HepG2 (cell line): ENCODE measurements around the gene KIF6. TPM values are rescaled to one million over a fixed set of nuclear protein-coding genes. Genes with fewer than 3 reads are reported as not detected.

Source experiments
- ATAC-seq: fragments of 200-7000 bp; cut with Tn5 transposase; 3 replicates; pipeline ENCODE4 v1.9.1; 2020; ENCODE audit warnings: mild to moderate bottlenecking, moderate library complexity
- BruUV-seq: library from RNA; stranded (reverse); fragments of 400-500 nt; replicated peaks from 2 replicates; lab custom pipeline; 2021; lab: Mats Ljungman, UMichigan
- CTCF ChIA-PET: fragments of 300-600 bp; formaldehyde crosslinking; extraction: SDS; loops from one replicate; lab custom pipeline; 2021; ENCODE audit warnings: low total read pairs, inconsistent platforms, low intra/inter-chr PET ratio; lab: Yijun Ruan, JAX
- POLR2A ChIA-PET: fragments of 350-600 bp; sonication (Branson Sonifier 250); formaldehyde crosslinking; loops from one replicate; lab custom pipeline; 2020; ENCODE audit warnings: antibody characterized with exemption, inconsistent platforms; lab: Yijun Ruan, JAX
- DNase-seq: peaks from one replicate; pipeline ENCODE4 v3.0.0-alpha.2; 2015; ENCODE audit warnings: low spot score
- FAIRE-seq: peaks from 3 replicates; lab custom pipeline; 2011; peaks lifted over from hg19 to GRCh38; lab: Jason Lieb, UNC
- H2AFZ ChIP-seq: one replicate; pipeline ENCODE4 v1.6.1; 2011; ENCODE audit warnings: low read length, inconsistent platforms
- H3K27ac ChIP-seq: fragments of 300-600 bp; 3 replicates; pipeline ENCODE4 v1.8.0; 2011; ENCODE audit warnings: mixed run types, mild to moderate bottlenecking, mixed read lengths, low read length, inconsistent platforms; ENCODE audit not compliant: insufficient read depth; ENCODE audit errors: extremely low read length
- H3K27me3 ChIP-seq, 2 experiments: fragments of 200-600 bp in 1 of 2; 2 replicates in 1 of 2; 3 replicates in 1 of 2; pipeline versions ENCODE4 v1.6.0 to v1.8.0; 2011; ENCODE audit warnings: low read length in 2 of 2, mild to moderate bottlenecking in 2 of 2, moderate library complexity in 2 of 2, inconsistent platforms in 1 of 2; ENCODE audit not compliant: insufficient read depth in 2 of 2, control insufficient read depth in 1 of 2
- H3K36me3 ChIP-seq, 2 experiments: fragments of 200-600 bp in 1 of 2; replicated peaks in 1 of 2; 2 replicates in 1 of 2; 3 replicates in 1 of 2; pipeline versions ENCODE4 v1.5.1 to v1.8.0; 2011; ENCODE audit warnings: low read length in 2 of 2, inconsistent platforms in 1 of 2; ENCODE audit not compliant: insufficient read depth in 2 of 2, control insufficient read depth in 1 of 2
- H3K4me1 ChIP-seq: 2 replicates; pipeline ENCODE4 v1.5.1; 2012; ENCODE audit warnings: low read length, inconsistent platforms; ENCODE audit not compliant: insufficient read depth
- H3K4me2 ChIP-seq: 2 replicates; pipeline ENCODE4 v1.6.0; 2011; ENCODE audit warnings: low read depth, low read length, inconsistent platforms
- H3K4me3 ChIP-seq, 3 experiments: fragments of 200-600 bp in 1 of 3; sonication (generic), shearing (Covaris generic) in 1 of 3; replicated peaks in 1 of 3; 2 replicates each; pipeline ENCODE4 v1.5.1; 2011 to 2016; ENCODE audit warnings: low read length in 3 of 3, inconsistent platforms in 2 of 3, low read depth in 2 of 3, mild to moderate bottlenecking in 2 of 3, control low read depth in 1 of 3, mixed read lengths in 1 of 3; ENCODE audit not compliant: insufficient read depth in 1 of 3
- H3K79me2 ChIP-seq: one replicate; pipeline ENCODE4 v1.6.1; 2011; ENCODE audit warnings: low read length, inconsistent platforms; ENCODE audit not compliant: insufficient read depth
- H3K9ac ChIP-seq: 2 replicates; pipeline ENCODE4 v1.6.0; 2011; ENCODE audit warnings: mild to moderate bottlenecking, low read depth, low read length, inconsistent platforms; ENCODE audit not compliant: insufficient read depth
- H3K9me3 ChIP-seq: 2 replicates; pipeline ENCODE4 v1.5.1; 2012; ENCODE audit warnings: mild to moderate bottlenecking, low read length
- H4K20me1 ChIP-seq: 2 replicates; pipeline ENCODE4 v1.6.0; 2011; ENCODE audit warnings: inconsistent platforms, mild to moderate bottlenecking, low read length, moderate library complexity; ENCODE audit not compliant: insufficient read depth
- BRCA1 ChIP-seq: sonication (generic); formaldehyde crosslinking; IDR thresholded peaks from 2 replicates; pipeline ENCODE4 v1.4.0; 2020; ENCODE audit warnings: missing genetic modification reagents
- FOXJ3 ChIP-seq: sonication (generic); formaldehyde crosslinking; IDR thresholded peaks from 2 replicates; pipeline ENCODE4 v1.4.0; 2020; ENCODE audit warnings: missing genetic modification reagents, mild to moderate bottlenecking, borderline replicate concordance
- FOXM1 ChIP-seq: sonication (generic); formaldehyde crosslinking; IDR thresholded peaks from 2 replicates; pipeline ENCODE4 v1.5.0; 2020; ENCODE audit warnings: missing genetic modification reagents
- MXD4 ChIP-seq: IDR thresholded peaks from 2 replicates; pipeline ENCODE4 v1.6.1; 2016; ENCODE audit warnings: mild to moderate bottlenecking, missing biosample characterization, missing genetic modification reagents
- SNRNP70 ChIP-seq: fragments of 200-400 bp; formaldehyde crosslinking; IDR thresholded peaks from 2 replicates; pipeline ENCODE4 v1.6.1; 2017; ENCODE audit warnings: mild to moderate bottlenecking, low read depth, low read length, moderate library complexity
- TBP ChIP-seq: sonication (generic); formaldehyde crosslinking; IDR thresholded peaks from 2 replicates; pipeline ENCODE4 v1.5.0; 2020; ENCODE audit warnings: missing genetic modification reagents
- TCF12 ChIP-seq, 2 experiments: fragments of 450-650 bp in 1 of 2; sonication (generic) in 1 of 2; formaldehyde crosslinking in 1 of 2; IDR thresholded peaks; 2 replicates each; pipeline versions ENCODE4 v1.6.1 to v1.8.0; 2017 to 2022; ENCODE audit warnings: antibody characterized with exemption in 1 of 2, mild to moderate bottlenecking in 1 of 2, missing genetic modification reagents in 1 of 2, moderate library complexity in 1 of 2
- YEATS4 ChIP-seq: sonication (generic); formaldehyde crosslinking; IDR thresholded peaks from 2 replicates; pipeline ENCODE4 v1.4.0; 2020; ENCODE audit warnings: missing genetic modification reagents, borderline replicate concordance
- ZKSCAN5 ChIP-seq: sonication (generic); formaldehyde crosslinking; IDR thresholded peaks from 2 replicates; pipeline ENCODE4 v1.5.1; 2020; ENCODE audit warnings: mild to moderate bottlenecking, missing genetic modification reagents
- ZNF33A ChIP-seq: sonication (generic); formaldehyde crosslinking; IDR thresholded peaks from 2 replicates; pipeline ENCODE4 v1.5.1; 2020; ENCODE audit warnings: missing genetic modification reagents, mild to moderate bottlenecking, moderate library complexity, borderline replicate concordance
- ZNF354B ChIP-seq: sonication (generic); formaldehyde crosslinking; IDR thresholded peaks from 2 replicates; pipeline ENCODE4 v1.8.0; 2022; ENCODE audit warnings: mild to moderate bottlenecking, missing genetic modification reagents
- ZNF496 ChIP-seq: sonication (generic); formaldehyde crosslinking; IDR thresholded peaks from 2 replicates; pipeline ENCODE4 v1.8.1; 2023; ENCODE audit warnings: mild to moderate bottlenecking, moderate library complexity, missing genetic modification reagents; ENCODE audit not compliant: insufficient replicate concordance
- ZNF510 ChIP-seq: sonication (generic); formaldehyde crosslinking; IDR thresholded peaks from 2 replicates; pipeline ENCODE4 v1.4.0; 2020; ENCODE audit warnings: low read depth, mild to moderate bottlenecking, missing genetic modification reagents
- ZNF552 ChIP-seq: sonication (generic); formaldehyde crosslinking; IDR thresholded peaks from 2 replicates; pipeline ENCODE4 v1.9.0; 2022; ENCODE audit warnings: missing genetic modification reagents, mild to moderate bottlenecking, borderline replicate concordance
- WGBS: methylation state at CpG from one replicate; pipeline ENCODE4 v1.1.6; 2017; ENCODE audit warnings: low lambda C conversion rate; 5-methylcytosine and 5-hydroxymethylcytosine counted together
- in situ Hi-C: cut with HindIII; loops from 2 replicates; pipeline ENCODE4 v1.10.0; 2017; ENCODE audit warnings: low pct_unique_long_range_greater_than_20kb; ENCODE audit not compliant: extremely low pct_ligation_motif_present
- intact Hi-C: fragments of 100-400 bp; cut with micrococcal nuclease; formaldehyde crosslinking; loops from one replicate; pipeline ENCODE4 v1.10.0; 2022; ENCODE audit not compliant: unreplicated experiment
- polyA plus RNA-seq, 8 experiments: library from polyadenylated mRNA; depleted of rRNA in 3 of 8; stranded (reverse) in 7 of 8; unstranded in 1 of 8; fragments of >200 nt; fragmentation: Illumina TruSeq in 4 of 8; extraction: Trizol in 4 of 8; gene quantifications; 2 replicates each; pipeline versions ENCODE4 v1.2.1 to v1.2.3, GENCODE V29; 2011 to 2016; ENCODE audit warnings: low read depth in 4 of 8, missing spikeins in 1 of 8, mixed read lengths in 1 of 8; ENCODE audit not compliant: insufficient read depth in 1 of 8
- total RNA-seq, 5 experiments: library from RNA; depleted of rRNA; stranded (reverse); fragments of >200 nt; fragmentation: Illumina TruSeq; extraction: Trizol; gene quantifications; 2 replicates each; pipeline ENCODE4 v1.2.3, GENCODE V29; 2016; ENCODE audit warnings: low read depth in 1 of 5
- TF ChIP-seq, protein P1 (sequence below): sonication (generic); formaldehyde crosslinking; IDR thresholded peaks from 2 replicates; pipeline ENCODE4 v1.5.0; 2020; ENCODE audit warnings: missing genetic modification reagents
- TF ChIP-seq, protein P2 (sequence below): sonication (generic); formaldehyde crosslinking; IDR thresholded peaks from 2 replicates; pipeline ENCODE4 v1.8.1; 2022; ENCODE audit warnings: mild to moderate bottlenecking, missing genetic modification reagents
- TF ChIP-seq, protein P3 (sequence below): sonication (generic); formaldehyde crosslinking; IDR thresholded peaks from 2 replicates; pipeline ENCODE4 v1.4.0; 2020; ENCODE audit warnings: missing genetic modification reagents

Gene KIF6
- total and polyA plus RNA-seq, 2 of the 13 experiments (the other 11 are each of a cell fraction or from before 2014, with no cell fraction given), result 0.04 to 0.27 TPM

DNA sequence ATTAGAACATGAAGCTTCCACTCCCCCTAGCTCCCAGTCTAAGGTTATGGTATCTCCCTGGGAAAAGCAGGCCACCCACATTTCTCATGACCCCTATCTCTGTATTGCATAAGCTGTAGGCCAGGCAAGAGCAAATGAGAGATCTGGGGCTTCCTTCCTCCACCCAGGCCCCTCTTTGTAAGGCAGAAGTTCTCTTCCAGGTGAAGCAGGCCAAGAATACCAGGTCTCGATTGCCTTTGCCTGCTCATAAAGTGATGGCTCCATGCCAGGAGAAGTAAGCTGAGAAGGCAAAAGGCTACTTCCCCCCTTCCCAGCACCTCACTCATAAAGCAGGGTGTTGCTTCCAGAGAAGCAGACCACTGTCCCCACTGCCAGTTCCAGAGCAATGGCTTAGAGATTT, 258.6 kb downstream of the KIF6 start:
- BruUV-seq, result no TSS peak
- ChIA-PET CTCF (no interaction called here), POLR2A (no interaction called here)
- DNase-seq (no peak), FAIRE-seq (no peak), ATAC-seq (no peak)
- Histone ChIP-seq H3K9ac (no peak overlapping the region), H2AFZ (no peak overlapping the region), H3K9me3 (peaks cover 39% of the 10 kb centered on the region), H3K79me2 (no peaks in the 10 kb centered on the region), H3K27me3 (no peaks in the 10 kb centered on the region), H3K4me3 (no peak overlapping the region), H3K36me3 (no peaks in the 10 kb centered on the region), H4K20me1 (no peaks in the 10 kb centered on the region), H3K4me2 (no peak overlapping the region), H3K4me1 (no peaks in the 10 kb centered on the region), H3K27ac (no peak overlapping the region)
- 0% methylated on average over 1 of the region's 1 CpG for WGBS
- in situ Hi-C loops, result no loop called here
- intact Hi-C loops, result no loop called here
- TF ChIP-seq ZNF496 (CRISPR knock-in tag) (no peak), YEATS4 (no peak), FOXJ3 (CRISPR knock-in tag) (no peak), TCF12 (IDR thresholded peaks at IDR 0.05) (no peak), TCF12 (CRISPR knock-in tag; IDR thresholded peaks at IDR 0.05) (no peak), ZNF354B (no peak), MXD4 (CRISPR knock-in tag) (no peak), BRCA1 (CRISPR knock-in tag) (no peak), ZKSCAN5 (CRISPR knock-in tag) (no peak), ZNF552 (CRISPR knock-in tag) (no peak), ZNF510 (CRISPR knock-in tag) (no peak), FOXM1 (CRISPR knock-in tag) (no peak), TBP (CRISPR knock-in tag) (no peak), SNRNP70 (no peak), ZNF33A (no peak)
- TF ChIP-seq, protein P1, sequence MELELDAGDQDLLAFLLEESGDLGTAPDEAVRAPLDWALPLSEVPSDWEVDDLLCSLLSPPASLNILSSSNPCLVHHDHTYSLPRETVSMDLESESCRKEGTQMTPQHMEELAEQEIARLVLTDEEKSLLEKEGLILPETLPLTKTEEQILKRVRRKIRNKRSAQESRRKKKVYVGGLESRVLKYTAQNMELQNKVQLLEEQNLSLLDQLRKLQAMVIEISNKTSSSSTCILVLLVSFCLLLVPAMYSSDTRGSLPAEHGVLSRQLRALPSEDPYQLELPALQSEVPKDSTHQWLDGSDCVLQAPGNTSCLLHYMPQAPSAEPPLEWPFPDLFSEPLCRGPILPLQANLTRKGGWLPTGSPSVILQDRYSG (CRISPR knock-in tag), result no peak
- TF ChIP-seq, protein P2, sequence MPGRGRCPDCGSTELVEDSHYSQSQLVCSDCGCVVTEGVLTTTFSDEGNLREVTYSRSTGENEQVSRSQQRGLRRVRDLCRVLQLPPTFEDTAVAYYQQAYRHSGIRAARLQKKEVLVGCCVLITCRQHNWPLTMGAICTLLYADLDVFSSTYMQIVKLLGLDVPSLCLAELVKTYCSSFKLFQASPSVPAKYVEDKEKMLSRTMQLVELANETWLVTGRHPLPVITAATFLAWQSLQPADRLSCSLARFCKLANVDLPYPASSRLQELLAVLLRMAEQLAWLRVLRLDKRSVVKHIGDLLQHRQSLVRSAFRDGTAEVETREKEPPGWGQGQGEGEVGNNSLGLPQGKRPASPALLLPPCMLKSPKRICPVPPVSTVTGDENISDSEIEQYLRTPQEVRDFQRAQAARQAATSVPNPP, result no peak
- TF ChIP-seq, protein P3, sequence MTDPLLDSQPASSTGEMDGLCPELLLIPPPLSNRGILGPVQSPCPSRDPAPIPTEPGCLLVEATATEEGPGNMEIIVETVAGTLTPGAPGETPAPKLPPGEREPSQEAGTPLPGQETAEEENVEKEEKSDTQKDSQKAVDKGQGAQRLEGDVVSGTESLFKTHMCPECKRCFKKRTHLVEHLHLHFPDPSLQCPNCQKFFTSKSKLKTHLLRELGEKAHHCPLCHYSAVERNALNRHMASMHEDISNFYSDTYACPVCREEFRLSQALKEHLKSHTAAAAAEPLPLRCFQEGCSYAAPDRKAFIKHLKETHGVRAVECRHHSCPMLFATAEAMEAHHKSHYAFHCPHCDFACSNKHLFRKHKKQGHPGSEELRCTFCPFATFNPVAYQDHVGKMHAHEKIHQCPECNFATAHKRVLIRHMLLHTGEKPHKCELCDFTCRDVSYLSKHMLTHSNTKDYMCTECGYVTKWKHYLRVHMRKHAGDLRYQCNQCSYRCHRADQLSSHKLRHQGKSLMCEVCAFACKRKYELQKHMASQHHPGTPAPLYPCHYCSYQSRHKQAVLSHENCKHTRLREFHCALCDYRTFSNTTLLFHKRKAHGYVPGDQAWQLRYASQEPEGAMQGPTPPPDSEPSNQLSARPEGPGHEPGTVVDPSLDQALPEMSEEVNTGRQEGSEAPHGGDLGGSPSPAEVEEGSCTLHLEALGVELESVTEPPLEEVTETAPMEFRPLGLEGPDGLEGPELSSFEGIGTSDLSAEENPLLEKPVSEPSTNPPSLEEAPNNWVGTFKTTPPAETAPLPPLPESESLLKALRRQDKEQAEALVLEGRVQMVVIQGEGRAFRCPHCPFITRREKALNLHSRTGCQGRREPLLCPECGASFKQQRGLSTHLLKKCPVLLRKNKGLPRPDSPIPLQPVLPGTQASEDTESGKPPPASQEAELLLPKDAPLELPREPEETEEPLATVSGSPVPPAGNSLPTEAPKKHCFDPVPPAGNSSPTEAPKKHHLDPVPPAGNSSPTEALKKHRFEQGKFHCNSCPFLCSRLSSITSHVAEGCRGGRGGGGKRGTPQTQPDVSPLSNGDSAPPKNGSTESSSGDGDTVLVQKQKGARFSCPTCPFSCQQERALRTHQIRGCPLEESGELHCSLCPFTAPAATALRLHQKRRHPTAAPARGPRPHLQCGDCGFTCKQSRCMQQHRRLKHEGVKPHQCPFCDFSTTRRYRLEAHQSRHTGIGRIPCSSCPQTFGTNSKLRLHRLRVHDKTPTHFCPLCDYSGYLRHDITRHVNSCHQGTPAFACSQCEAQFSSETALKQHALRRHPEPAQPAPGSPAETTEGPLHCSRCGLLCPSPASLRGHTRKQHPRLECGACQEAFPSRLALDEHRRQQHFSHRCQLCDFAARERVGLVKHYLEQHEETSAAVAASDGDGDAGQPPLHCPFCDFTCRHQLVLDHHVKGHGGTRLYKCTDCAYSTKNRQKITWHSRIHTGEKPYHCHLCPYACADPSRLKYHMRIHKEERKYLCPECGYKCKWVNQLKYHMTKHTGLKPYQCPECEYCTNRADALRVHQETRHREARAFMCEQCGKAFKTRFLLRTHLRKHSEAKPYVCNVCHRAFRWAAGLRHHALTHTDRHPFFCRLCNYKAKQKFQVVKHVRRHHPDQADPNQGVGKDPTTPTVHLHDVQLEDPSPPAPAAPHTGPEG (CRISPR knock-in tag), result no peak
